ENCODE data around the gene ARHGAP5. TPM values are rescaled to one million over a fixed set of nuclear protein-coding genes. Genes with fewer than 3 reads are reported as not detected.
"Not testable (repeated sequence)": the region's sequence is repeated elsewhere in the genome, so short reads cannot be mapped to it uniquely, and the experiment has no call there.

Gene ARHGAP5
- total and polyA plus RNA-seq, 9 donors: 20.6 to 206 (median 139) TPM

- TF ChIP-seq CTCF (IDR thresholded peaks at IDR 0.05) (no peak), POLR2A (IDR thresholded peaks at IDR 0.05) (no peak), EP300 (IDR thresholded peaks at IDR 0.05) (no peak)
- H3K9me3 ChIP-seq: no peaks in the 10 kb centered on the region
- H3K36me3 ChIP-seq: no peaks in the 10 kb centered on the region
- peaks cover 2% of the 10 kb centered on the region for H3K4me1 ChIP-seq (ENCODE audit: insufficient read depth)
- H3K27me3 ChIP-seq: no peaks in the 10 kb centered on the region
- H3K4me3 ChIP-seq: no peak overlapping the region
- 30 to 65% (median 50%) methylated on average over 2 of the region's 2 CpGs for WGBS, 3 donors
- DNase-seq: no peak
- intact Hi-C loops (cut with DNase I): no loop called here
- H3K27ac ChIP-seq: no peak overlapping the region
These were observed 52.0 kb downstream of the ARHGAP5 start for GRCh38 chr14:32129124-32129523.

- H3K27ac ChIP-seq: not testable (repeated sequence)
These were observed 54.6 kb downstream of the ARHGAP5 start for GRCh38 chr14:32131689-32132088.

GRCh38 chr14:32134448-32135097 lies 57.5 kb downstream of the ARHGAP5 start:
- Histone ChIP-seq H3K9me3 (no peaks in the 10 kb centered on the region), H3K4me3 (no peak overlapping the region), H3K4me1 (ENCODE audit: insufficient read depth) (peaks cover 2% of the 10 kb centered on the region), H3K36me3 (no peaks in the 10 kb centered on the region), H3K27me3 (no peaks in the 10 kb centered on the region), H3K27ac (no peak overlapping the region)
- no peak for DNase-seq
- 47 to 59% (median 48%) methylated on average over 3 of the region's 3 CpGs for WGBS, 3 donors
- intact Hi-C loops (cut with DNase I): no loop called here
- TF ChIP-seq CTCF (IDR thresholded peaks at IDR 0.05): no peak
- no peak for TF ChIP-seq EP300 (IDR thresholded peaks at IDR 0.05)
- TF ChIP-seq POLR2A (IDR thresholded peaks at IDR 0.05): no peak

More at GRCh38 chr14:32131689-32132088, 54.6 kb downstream of the ARHGAP5 start:
- H3K9me3 ChIP-seq; H3K4me1 ChIP-seq (ENCODE audit: insufficient read depth); H3K36me3 ChIP-seq; DNase-seq; intact Hi-C loops (cut with DNase I); H3K4me3 ChIP-seq; H3K27me3 ChIP-seq: not testable (repeated sequence)
- 93 to 98% (median 98%) methylated on average over 5 of the region's 5 CpGs for WGBS, 3 donors

- no peak for DNase-seq
- H3K4me1 ChIP-seq (ENCODE audit: insufficient read depth): no peaks in the 10 kb centered on the region
- H3K4me3 ChIP-seq: no peak overlapping the region
- no peaks in the 10 kb centered on the region for H3K27me3 ChIP-seq
- 81 to 93% (median 82%) methylated on average over 2 of the region's 2 CpGs for WGBS, 3 donors
- no peak for TF ChIP-seq EP300 (IDR thresholded peaks at IDR 0.05)
- TF ChIP-seq CTCF (IDR thresholded peaks at IDR 0.05): no peak
- no peak for TF ChIP-seq POLR2A (IDR thresholded peaks at IDR 0.05)
- H3K27ac ChIP-seq: no peak overlapping the region
- H3K9me3 ChIP-seq: no peaks in the 10 kb centered on the region
- H3K36me3 ChIP-seq: no peaks in the 10 kb centered on the region
- intact Hi-C loops (cut with DNase I): no loop called here
These were observed 59.1 kb downstream of the ARHGAP5 start for GRCh38 chr14:32136027-32136825.

GRCh38 chr14:32137313-32137712 lies 60.2 kb downstream of the ARHGAP5 start:
- H3K27me3 ChIP-seq: no peaks in the 10 kb centered on the region
- no peaks in the 10 kb centered on the region for H3K9me3 ChIP-seq
- WGBS, 3 donors: 95 to 97% (median 97%) methylated on average over 4 of the region's 4 CpGs
- no peaks in the 10 kb centered on the region for H3K36me3 ChIP-seq
- H3K4me3 ChIP-seq: no peak overlapping the region
- no peaks in the 10 kb centered on the region for H3K4me1 ChIP-seq (ENCODE audit: insufficient read depth)
- intact Hi-C loops (cut with DNase I): no loop called here
- no peak overlapping the region for H3K27ac ChIP-seq
- TF ChIP-seq CTCF (IDR thresholded peaks at IDR 0.05) (no peak), EP300 (IDR thresholded peaks at IDR 0.05) (no peak), POLR2A (IDR thresholded peaks at IDR 0.05) (no peak)
- DNase-seq: no peak

Data from ovary (tissue), 9 donors.